Heart right ventricle (tissue), 16 donors: ENCODE results near the gene NUP214. TPM values are rescaled to one million over a fixed set of nuclear protein-coding genes. Genes with fewer than 3 reads are reported as not detected.

Experiments used
- ATAC-seq, 8 donors: fragments of 200-7000 bp; cut with Tn5 transposase; one replicate each; pipeline ENCODE4 v1.9.1; 2020; ENCODE audit warnings: mild to moderate bottlenecking in 8 of 8, moderate library complexity in 8 of 8, moderate number of reproducible peaks in 1 of 8
- DNase-seq, 2 donors: peaks; one replicate each; pipeline ENCODE4 v3.0.0-alpha.2; 2020
- H3K27ac ChIP-seq, 10 donors: fragments of 200-600 bp; sonication (generic) in 2 of 10; one replicate each; pipeline versions ENCODE4 v1.5.0 to v1.8.0; 2020 to 2022; ENCODE audit warnings: mild to moderate bottlenecking in 3 of 10
- H3K27me3 ChIP-seq, 7 donors: fragments of 200-600 bp; one replicate each; pipeline ENCODE4 v1.8.0; 2021 to 2022; ENCODE audit warnings: mild to moderate bottlenecking in 2 of 7
- H3K36me3 ChIP-seq, 9 donors: fragments of 200-600 bp; sonication (generic) in 1 of 9; one replicate each; pipeline versions ENCODE4 v1.5.0 to v1.8.0; 2020 to 2022; ENCODE audit warnings: mild to moderate bottlenecking in 2 of 9
- H3K4me1 ChIP-seq, 9 donors: fragments of 200-600 bp; sonication (generic) in 1 of 9; one replicate each; pipeline versions ENCODE4 v1.5.0 to v1.8.0; 2020 to 2022; ENCODE audit warnings: mild to moderate bottlenecking in 4 of 9
- H3K4me3 ChIP-seq, 10 donors: fragments of 200-600 bp; sonication (generic) in 2 of 10; one replicate each; pipeline versions ENCODE4 v1.5.0 to v1.8.0; 2020 to 2022; ENCODE audit warnings: mild to moderate bottlenecking in 7 of 10, moderate library complexity in 2 of 10
- H3K9me3 ChIP-seq, 11 donors: fragments of 200-600 bp in 10 of 11; sonication (generic) in 2 of 11; one replicate each; pipeline versions ENCODE4 v1.5.0 to v1.8.0; 2013 to 2022; ENCODE audit warnings: mild to moderate bottlenecking in 2 of 11, control low read depth in 1 of 11, moderate library complexity in 1 of 11
- CTCF ChIP-seq, 9 donors: fragments of 200-600 bp; sonication (generic) in 2 of 9; IDR thresholded peaks; one replicate each; pipeline versions ENCODE4 v1.5.0 to v1.8.0; 2021 to 2022; ENCODE audit warnings: antibody characterized with exemption in 9 of 9, mild to moderate bottlenecking in 5 of 9, moderate library complexity in 1 of 9
- WGBS, 2 donors: extraction: QIAGEN DNeasy Blood & Tissue Kit; methylation state at CpG; one replicate each; pipeline ENCODE4 v1.1.7; 2013; ENCODE audit warnings: inconsistent platforms in 1 of 2; 5-methylcytosine and 5-hydroxymethylcytosine counted together
- intact Hi-C, 10 donors: fragments of 100-400 bp; cut with DNase I; formaldehyde crosslinking; loops; one replicate each; pipeline versions ENCODE4 v1.11.1 to v1.14.2; 2022
- polyA plus RNA-seq, 2 donors: library from polyadenylated mRNA; stranded (reverse); fragments of 200-250 nt; gene quantifications; one replicate each; pipeline ENCODE4 v1.2.3, GENCODE V29; 2013
- total RNA-seq, 10 donors: library from RNA; stranded (reverse); fragmentation: NEBNext Ultra II Directional in 3 of 10; extraction: Animal tissue kit (Norgen Biotek cat#: 25700) in 3 of 10; gene quantifications; one replicate each; pipeline versions ENCODE4 v1.2.1 to v1.2.4, GENCODE V29; 2021 to 2023
- donor health status: Arrhythmogenic right ventricular cardiomyopathy.
- donor health status: ischemic (EF 13 %, LVEDD 7.1; RV severe dilation, severe dysfunction).
- donor health status: healthy with polysubstance abuse.
- donor health status: DM: no; HTN: yes; CAD: no.
- donor health status: DM: no; HTN: no; CAD: no.
- donor health status: ischemic (EF 25% LVEDD 6.9; RV normal size, moderate dysfunction).
- donor health status: ischemic (EF 25% LVEDD 5.7; RV mildly dilated, moderate dysfunction).
- donor health status: healthy.
- donor health status: DM: yes; HTN: yes; CAD: no.
- donor health status: Ischemic cardiomyopathy.
- donor health status: ischemic (EF 35%, LVEDD 5.7; RV mildly dilated, moderate dysfunction).
- donor health status: nonischemic (EF 11% LVEDD 7.7; RV severe dilation, severe dysfunction).
- donor health status: DM: yes; HTN: yes; CAD: no.
- donor health status: PGD.
- donor health status: ischemic (EF 29% LVEDD 5.4; RV normal size, mild dysfunction).
- donor health status: nonischemic (EF 23%, LVEDD 6.1; RV moderate dilation, normal function).

Gene NUP214
- total and polyA plus RNA-seq, 12 donors, result 13.8 to 27.1 (median 22.9) TPM

GRCh38 chr9:131258186-131258585, 132.8 kb downstream of the NUP214 start:
- Histone ChIP-seq H3K4me1 (peaks cover 21 to 72% (median 58%) of the 10 kb centered on the region in 9 donors), H3K27me3 (no peaks in the 10 kb centered on the region), H3K27ac (peak overlapping the region in 6 of 10 donors; percentile 13 to 93 (median 64)), H3K9me3 (no peaks in the 10 kb centered on the region), H3K36me3 (peaks cover 0 to 58% (median 30%) of the 10 kb centered on the region in 9 donors), H3K4me3 (no peak overlapping the region)
- intact Hi-C loops, result no loop called here
- ATAC-seq (no peak), DNase-seq (peak in 1 of 2 donors; percentile 51)
- 61% methylated on average over 15 of the region's 15 CpGs for WGBS, 2 donors
- no peak for TF ChIP-seq CTCF (IDR thresholded peaks at IDR 0.05)

GRCh38 chr9:131258698-131259431, 133.5 kb downstream of the NUP214 start:
- no peaks in the 10 kb centered on the region for H3K9me3 ChIP-seq
- intact Hi-C loops, result no loop called here
- H3K27me3 ChIP-seq, result no peaks in the 10 kb centered on the region
- ATAC-seq, result no peak
- WGBS, 2 donors, result 62 to 66% methylated on average over 25 of the region's 25 CpGs
- TF ChIP-seq CTCF (IDR thresholded peaks at IDR 0.05), result no peak
- H3K36me3 ChIP-seq, result peaks cover 0 to 63% (median 30%) of the 10 kb centered on the region in 9 donors
- no peak for DNase-seq
- peak overlapping the region in 7 of 10 donors; percentile 13 to 93 (median 64) for H3K27ac ChIP-seq
- no peak overlapping the region for H3K4me3 ChIP-seq
- peaks cover 21 to 70% (median 58%) of the 10 kb centered on the region in 9 donors for H3K4me1 ChIP-seq

- H3K4me1 ChIP-seq, result peaks cover 18 to 70% (median 58%) of the 10 kb centered on the region in 9 donors
Measured at GRCh38 chr9:131259432-131259898, 134.1 kb downstream of the NUP214 start.

More at GRCh38 chr9:131259432-131259898, 134.1 kb downstream of the NUP214 start:
- intact Hi-C loops, result no loop called here
- Histone ChIP-seq H3K27ac (peak overlapping the region in 3 of 10 donors; percentile 23 to 84 (median 23)), H3K4me3 (no peak overlapping the region), H3K9me3 (no peaks in the 10 kb centered on the region), H3K36me3 (peaks cover 0 to 69% (median 30%) of the 10 kb centered on the region in 9 donors), H3K27me3 (no peaks in the 10 kb centered on the region)
- no peak for ATAC-seq
- no peak for DNase-seq
- 87 to 91% methylated on average over 12 of the region's 12 CpGs for WGBS, 2 donors
- TF ChIP-seq CTCF (IDR thresholded peaks at IDR 0.05), result no peak
